Endodermal cell (in vitro differentiated cells): ENCODE results near the gene ACVRL1. TPM values are rescaled to one million over a fixed set of nuclear protein-coding genes. Genes with fewer than 3 reads are reported as not detected.

ENCODE experiments used
- DNase-seq: peaks from one replicate; pipeline ENCODE4 v3.0.0-alpha.2; 2017
- H3K27ac ChIP-seq: 2 replicates; pipeline ENCODE4 v1.5.1; 2013; ENCODE audit warnings: mild to moderate bottlenecking, low read depth, low read length, moderate library complexity
- H3K27me3 ChIP-seq: 2 replicates; pipeline ENCODE4 v1.6.1; 2013; ENCODE audit warnings: mild to moderate bottlenecking, low read length, moderate library complexity; ENCODE audit not compliant: insufficient read depth, control insufficient read depth, poor library complexity, severe bottlenecking
- H3K36me3 ChIP-seq: 2 replicates; pipeline ENCODE4 v1.7.0; 2013; ENCODE audit warnings: mild to moderate bottlenecking, low read length, moderate library complexity; ENCODE audit not compliant: control insufficient read depth, insufficient read depth
- H3K4me1 ChIP-seq: one replicate; pipeline ENCODE4 v1.7.0; 2013; ENCODE audit warnings: low read length; ENCODE audit not compliant: control insufficient read depth, insufficient read depth
- H3K4me3 ChIP-seq: 2 replicates; pipeline ENCODE4 v1.5.1; 2013; ENCODE audit warnings: mild to moderate bottlenecking, low read length, moderate library complexity
- H3K9ac ChIP-seq: 2 replicates; pipeline ENCODE4 v1.6.1; 2013; ENCODE audit warnings: mild to moderate bottlenecking, low read length, moderate library complexity; ENCODE audit not compliant: poor library complexity, severe bottlenecking; ENCODE audit errors: extremely low read depth
- H3K9me3 ChIP-seq: 2 replicates; pipeline ENCODE4 v1.6.1; 2013; ENCODE audit warnings: mild to moderate bottlenecking, low read length, moderate library complexity; ENCODE audit not compliant: control insufficient read depth
- H3K27ac Mint-ChIP-seq: 2 replicates; pipeline ENCODE4 v1.8.0; 2020; ENCODE audit warnings: mixed read lengths
- H3K27me3 Mint-ChIP-seq: 2 replicates; pipeline ENCODE4 v1.8.0; 2021; ENCODE audit warnings: mild to moderate bottlenecking, mixed read lengths; ENCODE audit not compliant: insufficient read depth
- H3K36me3 Mint-ChIP-seq: 2 replicates; pipeline ENCODE4 v1.8.0; 2020; ENCODE audit warnings: low read depth, mixed read lengths
- H3K4me1 Mint-ChIP-seq: 2 replicates; pipeline ENCODE4 v1.8.0; 2020; ENCODE audit warnings: mixed read lengths
- H3K4me3 Mint-ChIP-seq: 2 replicates; pipeline ENCODE4 v1.8.0; 2020; ENCODE audit warnings: mild to moderate bottlenecking, moderate library complexity, mixed read lengths
- H3K9me3 Mint-ChIP-seq: 2 replicates; pipeline ENCODE4 v1.8.0; 2020; ENCODE audit warnings: mild to moderate bottlenecking, mixed read lengths
- CTCF ChIP-seq: fragments of 200-600 bp; sonication (generic); conservative IDR thresholded peaks from 2 replicates; pipeline ENCODE4 v1.5.0; 2021; ENCODE audit warnings: antibody characterized with exemption, mild to moderate bottlenecking
- WGBS, 2 experiments: methylation state at CpG; one replicate each; pipeline versions ENCODE4 v1.1.5 to v1.1.7; 2013; ENCODE audit warnings: missing lambda C conversion rate in 2 of 2, mixed read lengths in 1 of 2; ENCODE audit not compliant: insufficient coverage in 1 of 2, insufficient read length in 1 of 2; 5-methylcytosine and 5-hydroxymethylcytosine counted together
- total RNA-seq, 2 donors: library from RNA; stranded (reverse); fragmentation: NEBNext Ultra II Directional in 1 of 2; extraction: Animal tissue kit (Norgen Biotek cat#: 25700) in 1 of 2; gene quantifications; 2 replicates in 1 of 2; 3 replicates in 1 of 2; pipeline ENCODE4 v1.2.1, GENCODE V29; 2021

Gene ACVRL1
- total RNA-seq, 2 donors from 2014 or later, result 0.42 to 0.64 TPM

- no peaks in the 10 kb centered on the region for H3K36me3 Mint-ChIP-seq
- peaks cover 9% of the 10 kb centered on the region for H3K4me1 Mint-ChIP-seq
- H3K4me3 Mint-ChIP-seq, result no peak overlapping the region
- Histone ChIP-seq H3K9ac (no peak overlapping the region), H3K4me1 (peaks cover 3% of the 10 kb centered on the region), H3K27ac (no peak overlapping the region), H3K4me3 (no peak overlapping the region), H3K36me3 (no peaks in the 10 kb centered on the region), H3K9me3 (no peaks in the 10 kb centered on the region), H3K27me3 (peaks cover 12% of the 10 kb centered on the region)
- peak; percentile 61 for TF ChIP-seq CTCF
- no peaks in the 10 kb centered on the region for H3K9me3 Mint-ChIP-seq
- DNase-seq, result no peak
- peaks cover 24% of the 10 kb centered on the region for H3K27me3 Mint-ChIP-seq
- no peak overlapping the region for H3K27ac Mint-ChIP-seq
Measured at GRCh38 chr12:51891843-51892242, 15.5 kb upstream of the ACVRL1 start.

- Mint-ChIP-seq H3K27ac (no peak overlapping the region), H3K36me3 (no peaks in the 10 kb centered on the region), H3K4me1 (peaks cover 8% of the 10 kb centered on the region), H3K27me3 (peaks cover 15% of the 10 kb centered on the region), H3K4me3 (no peak overlapping the region), H3K9me3 (no peaks in the 10 kb centered on the region)
- Histone ChIP-seq H3K4me1 (peaks cover 3% of the 10 kb centered on the region), H3K9ac (no peak overlapping the region), H3K4me3 (no peak overlapping the region), H3K27ac (no peak overlapping the region), H3K27me3 (peaks cover 4% of the 10 kb centered on the region), H3K36me3 (no peaks in the 10 kb centered on the region), H3K9me3 (no peaks in the 10 kb centered on the region)
- 92 to 96% methylated on average over 4 to 5 of the region's 6 CpGs for WGBS, 2 experiments
- DNase-seq, result no peak
- TF ChIP-seq CTCF, result no peak
Measured at GRCh38 chr12:51893786-51894185, 13.5 kb upstream of the ACVRL1 start.

- Histone ChIP-seq H3K4me1 (peaks cover 3% of the 10 kb centered on the region), H3K9ac (no peak overlapping the region), H3K9me3 (no peaks in the 10 kb centered on the region), H3K4me3 (no peak overlapping the region), H3K36me3 (no peaks in the 10 kb centered on the region), H3K27ac (no peak overlapping the region), H3K27me3 (peaks cover 4% of the 10 kb centered on the region)
- Mint-ChIP-seq H3K4me1 (peaks cover 8% of the 10 kb centered on the region), H3K27ac (peak overlapping the region; percentile 81), H3K4me3 (no peak overlapping the region), H3K36me3 (no peaks in the 10 kb centered on the region), H3K27me3 (peaks cover 6% of the 10 kb centered on the region), H3K9me3 (no peaks in the 10 kb centered on the region)
- no peak for TF ChIP-seq CTCF
- DNase-seq, result no peak
- 86 to 93% methylated on average over 7 to 8 of the region's 8 CpGs for whole genome bisulfite sequencing, 2 experiments
Measured at GRCh38 chr12:51895378-51896135, 11.7 kb upstream of the ACVRL1 start.
